ENCODE data around the gene SHISA4. TPM values are rescaled to one million over a fixed set of nuclear protein-coding genes. Genes with fewer than 3 reads are reported as not detected.
"Not testable (repeated sequence)": the region's sequence is repeated elsewhere in the genome, so short reads cannot be mapped to it uniquely, and the experiment has no call there.

SHISA4 gene
- total RNA-seq, 2 donors from 2014 or later: 0.94 to 0.97 TPM

DNA sequence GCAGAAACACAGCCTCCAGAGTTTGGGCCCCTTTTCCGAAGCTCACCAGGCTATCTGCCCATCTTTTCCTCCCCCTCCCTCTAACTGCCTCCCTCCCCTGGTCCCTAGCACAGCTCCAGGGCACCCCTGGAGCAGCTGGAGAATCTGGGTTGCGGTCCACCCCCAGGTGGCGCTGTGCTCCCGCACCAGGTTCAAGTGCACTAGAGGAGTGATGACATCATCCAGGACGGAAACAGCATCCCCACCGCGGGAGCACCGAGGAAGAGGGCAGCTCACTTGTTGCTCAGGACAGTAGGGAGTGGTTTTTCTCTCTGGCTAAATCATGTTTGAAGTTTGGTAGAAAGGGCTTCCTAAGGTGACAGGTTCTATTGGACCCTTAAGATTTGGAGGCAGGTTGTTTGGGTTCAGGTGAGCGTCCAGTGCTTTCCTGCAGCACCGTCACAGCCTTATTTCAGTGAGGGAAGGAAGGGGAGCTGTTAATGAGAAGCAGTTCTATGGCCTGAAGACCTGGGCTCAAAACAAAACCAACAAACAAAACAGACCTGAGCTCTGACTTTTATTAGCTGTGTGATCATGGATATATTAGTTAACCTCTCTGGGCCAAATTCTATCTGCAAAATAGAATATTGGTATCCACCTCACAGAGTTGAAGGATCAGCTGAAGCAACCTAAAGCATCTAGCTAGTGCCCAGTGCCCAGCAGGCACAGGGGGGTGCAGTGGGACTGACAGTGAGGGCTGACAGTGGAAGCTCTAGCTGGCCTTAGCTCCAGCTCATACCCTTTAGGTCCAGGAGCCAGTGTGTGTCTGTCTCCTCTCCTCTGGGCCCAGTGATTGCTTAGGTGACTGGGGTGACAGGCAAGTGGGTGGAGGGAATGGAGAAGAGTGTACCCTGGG is 7.5 kb downstream of the SHISA4 start:
- no peaks in the 10 kb centered on the region for H3K9me3 Mint-ChIP-seq
- H3K4me1 Mint-ChIP-seq (ENCODE audit: low read depth): peaks cover 9% of the 10 kb centered on the region
- peaks cover 13% of the 10 kb centered on the region for H3K27me3 Mint-ChIP-seq (ENCODE audit: low read depth)
- H3K4me3 Mint-ChIP-seq: peak overlapping the region; percentile 53 to 69
- peak; percentile 87 to 92 for DNase-seq
- peak; percentile 93 to 95 for ATAC-seq (replicated peaks in 1 of 2)
- H3K36me3 Mint-ChIP-seq (ENCODE audit: insufficient read depth in 2 of 2): no peaks in the 10 kb centered on the region
- no peak overlapping the region for H3K27ac Mint-ChIP-seq

DNA sequence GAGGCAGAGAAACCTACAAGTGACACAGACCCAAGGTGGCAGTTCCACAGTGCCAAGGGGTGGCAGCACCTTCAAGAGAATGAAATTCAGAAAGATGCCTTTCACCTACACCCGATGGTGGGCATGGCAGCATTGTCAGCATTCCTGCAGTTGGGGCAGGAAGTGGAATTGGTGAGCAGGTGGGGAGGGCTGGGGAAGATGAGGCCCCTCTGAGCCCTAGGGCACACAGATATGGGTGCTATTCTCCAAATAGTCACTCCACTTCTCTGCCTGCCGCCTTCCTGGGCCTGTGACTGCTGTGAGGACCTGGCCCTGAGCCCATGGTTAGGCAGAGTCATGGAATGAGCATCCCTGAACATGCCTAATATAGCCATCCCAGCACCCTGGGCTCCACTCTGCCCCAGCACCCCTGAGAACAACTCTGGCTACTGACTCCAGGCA is 8.3 kb downstream of the SHISA4 start:
- no peak overlapping the region for H3K27ac Mint-ChIP-seq
- peaks cover 13% of the 10 kb centered on the region for H3K27me3 Mint-ChIP-seq (ENCODE audit: low read depth)
- DNase-seq: no peak
- no peak overlapping the region for H3K4me3 Mint-ChIP-seq
- ATAC-seq (replicated peaks in 1 of 2): no peak
- no peaks in the 10 kb centered on the region for H3K9me3 Mint-ChIP-seq
- H3K4me1 Mint-ChIP-seq (ENCODE audit: low read depth): peaks cover 9% of the 10 kb centered on the region
- H3K36me3 Mint-ChIP-seq (ENCODE audit: insufficient read depth in 2 of 2): no peaks in the 10 kb centered on the region

DNA sequence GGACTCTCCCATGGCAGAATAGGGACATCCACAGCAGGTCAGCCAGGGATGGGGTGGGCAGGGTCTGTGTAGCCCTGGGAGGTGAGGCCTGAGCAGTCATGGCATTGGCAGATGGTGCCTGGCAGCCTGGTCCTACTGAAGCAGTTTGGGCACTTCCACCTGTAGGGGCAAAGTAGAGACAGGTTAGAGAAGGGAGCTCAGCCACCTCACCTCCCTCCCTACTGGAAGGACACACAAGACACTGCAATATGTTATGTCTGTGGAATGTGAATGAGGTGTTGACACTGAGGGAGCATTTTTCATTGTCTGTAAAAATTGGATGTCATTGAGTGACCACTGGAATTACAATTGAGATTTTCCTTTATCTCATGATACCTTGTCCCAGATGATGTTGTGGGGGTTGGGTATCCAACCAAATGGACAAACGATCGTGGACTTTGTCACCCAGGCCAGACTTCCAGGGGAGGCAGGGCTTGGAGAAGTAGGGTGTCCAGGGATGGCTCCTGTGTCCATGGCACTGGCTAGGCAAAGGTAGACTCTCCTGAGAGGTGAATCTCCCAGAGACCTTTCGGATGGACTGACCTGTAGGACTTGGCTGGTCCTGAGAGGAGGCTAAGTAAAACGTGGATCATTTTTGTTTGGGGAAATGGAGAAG is 9.7 kb downstream of the SHISA4 start:
- no peaks in the 10 kb centered on the region for H3K36me3 Mint-ChIP-seq (ENCODE audit: insufficient read depth in 2 of 2)
- DNase-seq: no peak
- peaks cover 9% of the 10 kb centered on the region for H3K27me3 Mint-ChIP-seq (ENCODE audit: low read depth)
- no peak overlapping the region for H3K27ac Mint-ChIP-seq
- H3K9me3 Mint-ChIP-seq: no peaks in the 10 kb centered on the region
- no peak overlapping the region for H3K4me3 Mint-ChIP-seq
- ATAC-seq (replicated peaks in 1 of 2): no peak
- H3K4me1 Mint-ChIP-seq (ENCODE audit: low read depth): peaks cover 9% of the 10 kb centered on the region

DNA sequence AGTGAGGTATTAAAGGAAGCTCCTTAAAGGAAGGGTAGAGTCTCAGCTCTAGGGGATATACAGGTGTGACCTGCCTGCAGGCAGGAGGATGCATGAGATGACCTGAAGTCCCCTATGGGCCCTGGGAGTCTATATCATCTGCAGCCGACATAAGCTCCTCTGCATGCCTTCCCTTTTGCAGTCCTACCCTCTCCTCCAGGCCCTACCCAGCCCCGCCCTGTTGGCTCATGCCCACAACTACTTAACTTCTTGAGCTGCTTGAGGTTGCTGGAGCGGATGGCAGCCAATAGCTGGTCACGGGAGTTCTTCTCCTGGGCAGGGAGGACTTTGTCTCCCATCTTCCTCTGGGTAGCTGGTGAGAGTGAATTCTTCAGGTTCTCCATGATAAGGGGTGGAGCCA is 10.3 kb downstream of the SHISA4 start:
- no peak overlapping the region for H3K27ac Mint-ChIP-seq
- peaks cover 9% of the 10 kb centered on the region for H3K4me1 Mint-ChIP-seq (ENCODE audit: low read depth)
- H3K4me3 Mint-ChIP-seq: no peak overlapping the region
- no peaks in the 10 kb centered on the region for H3K9me3 Mint-ChIP-seq
- ATAC-seq (replicated peaks in 1 of 2): no peak
- no peak for DNase-seq
- H3K27me3 Mint-ChIP-seq (ENCODE audit: low read depth): peaks cover 3% of the 10 kb centered on the region
- H3K36me3 Mint-ChIP-seq (ENCODE audit: insufficient read depth in 2 of 2): no peaks in the 10 kb centered on the region

DNA sequence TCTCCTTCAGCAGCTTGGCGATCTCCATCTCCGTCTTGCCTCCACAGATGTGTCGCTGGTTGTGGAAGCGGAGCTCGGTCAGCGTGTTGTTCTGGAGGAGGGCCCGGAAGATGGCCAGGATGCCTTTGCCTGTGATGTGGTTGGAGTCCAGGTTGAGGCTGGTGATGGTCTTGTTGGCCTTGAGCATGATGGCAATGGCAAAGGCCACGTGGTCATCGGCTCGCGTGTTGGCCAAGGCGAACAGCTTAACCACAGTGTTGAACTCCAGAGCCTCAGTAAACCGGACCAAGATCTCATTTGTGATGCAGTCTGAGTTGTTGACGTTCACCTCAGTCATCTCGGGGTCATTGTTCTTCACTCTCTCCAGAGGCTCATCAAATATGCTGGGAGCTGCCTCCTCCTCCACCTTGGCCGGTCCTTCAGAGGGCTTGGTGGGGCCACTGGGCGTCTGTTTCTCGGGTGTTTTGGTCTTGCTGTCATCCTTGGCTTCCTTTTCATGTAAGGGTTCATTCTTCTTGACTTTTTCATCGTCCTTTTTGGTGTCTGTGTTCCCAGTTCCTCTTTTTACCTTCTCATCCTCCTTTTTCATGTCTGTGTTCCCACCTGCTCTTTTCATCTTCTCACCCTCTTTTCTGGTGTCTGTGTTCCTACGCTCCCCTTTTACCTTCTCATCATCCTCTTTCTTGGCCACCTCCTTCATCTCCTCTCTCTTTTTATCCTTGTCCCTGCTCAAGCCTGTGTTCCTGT is 11.2 kb downstream of the SHISA4 start:
- no peaks in the 10 kb centered on the region for H3K36me3 Mint-ChIP-seq (ENCODE audit: insufficient read depth in 2 of 2)
- peaks cover 9% of the 10 kb centered on the region for H3K4me1 Mint-ChIP-seq (ENCODE audit: low read depth)
- ATAC-seq (replicated peaks in 1 of 2) (no peak), DNase-seq (no peak)
- no peaks in the 10 kb centered on the region for H3K9me3 Mint-ChIP-seq
- no peaks in the 10 kb centered on the region for H3K27me3 Mint-ChIP-seq (ENCODE audit: low read depth)
- no peak overlapping the region for H3K4me3 Mint-ChIP-seq
- H3K27ac Mint-ChIP-seq: no peak overlapping the region

DNA sequence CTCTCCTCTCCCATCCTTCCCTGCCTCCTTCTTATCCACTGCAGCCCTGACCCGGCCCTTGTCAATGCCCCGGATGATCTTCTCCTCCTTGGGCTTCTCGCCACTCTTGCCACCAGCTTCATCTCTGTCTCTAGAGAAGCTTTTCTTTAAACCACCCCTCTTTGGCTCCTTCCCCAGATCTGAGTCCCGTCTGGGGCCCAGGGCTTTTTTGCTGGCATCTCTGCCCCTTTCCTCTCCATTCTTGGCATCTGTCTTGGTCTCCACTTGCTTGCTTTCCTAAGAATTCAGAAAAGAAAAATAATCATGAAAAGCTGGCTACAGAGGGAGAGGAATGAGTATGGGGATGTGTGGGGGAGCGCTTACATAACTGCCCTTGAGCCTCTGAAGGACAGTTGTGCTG is 11.8 kb downstream of the SHISA4 start:
- H3K9me3 Mint-ChIP-seq: no peaks in the 10 kb centered on the region
- H3K27ac Mint-ChIP-seq: no peak overlapping the region
- H3K27me3 Mint-ChIP-seq (ENCODE audit: low read depth): no peaks in the 10 kb centered on the region
- H3K4me3 Mint-ChIP-seq: no peak overlapping the region
- DNase-seq: no peak
- H3K4me1 Mint-ChIP-seq (ENCODE audit: low read depth): peaks cover 9% of the 10 kb centered on the region
- H3K36me3 Mint-ChIP-seq (ENCODE audit: insufficient read depth in 2 of 2): no peaks in the 10 kb centered on the region
- ATAC-seq (replicated peaks in 1 of 2): no peak

DNA sequence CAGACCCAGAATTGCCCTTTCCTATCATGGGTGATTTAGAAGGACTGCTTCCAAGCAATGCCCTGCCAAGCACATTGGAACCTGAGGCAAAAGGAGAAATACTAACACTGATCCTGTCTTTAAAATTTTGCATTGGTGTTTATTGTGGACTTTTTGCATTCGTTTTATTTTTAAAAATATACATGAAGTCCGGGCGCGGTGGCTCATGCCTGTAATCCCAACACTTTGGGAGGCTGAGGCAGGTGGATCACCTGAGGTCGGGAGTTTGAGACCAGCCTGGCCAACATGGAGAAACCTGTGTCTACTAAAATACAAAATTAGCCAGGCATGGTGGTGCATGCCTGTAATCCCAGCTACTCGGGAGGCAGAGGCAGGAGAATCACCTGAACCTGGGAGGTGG is 12.3 kb downstream of the SHISA4 start:
- H3K27me3 Mint-ChIP-seq (ENCODE audit: low read depth); DNase-seq; H3K27ac Mint-ChIP-seq; H3K9me3 Mint-ChIP-seq; H3K36me3 Mint-ChIP-seq (ENCODE audit: insufficient read depth in 2 of 2); ATAC-seq (replicated peaks in 1 of 2); H3K4me3 Mint-ChIP-seq; H3K4me1 Mint-ChIP-seq (ENCODE audit: low read depth): not testable (repeated sequence)

DNA sequence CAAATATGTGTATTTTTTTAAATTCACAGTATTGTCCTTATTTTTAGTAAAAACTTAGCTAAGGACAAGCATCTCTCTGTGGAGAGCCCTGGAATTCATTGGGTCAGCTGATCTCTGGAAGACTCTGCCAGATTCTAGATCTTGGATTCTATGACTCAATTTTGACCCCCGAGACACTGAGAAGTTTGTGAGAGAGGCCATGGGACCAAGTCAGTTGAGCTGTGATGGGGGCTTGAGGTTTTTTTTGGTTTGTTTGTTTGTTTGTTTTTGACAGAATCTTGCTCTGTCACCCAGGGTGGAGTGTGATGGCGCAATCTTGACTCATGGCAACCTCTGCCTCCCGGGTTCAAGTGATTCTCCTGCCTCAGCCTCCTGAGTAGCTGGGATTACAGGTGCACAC is 13.5 kb downstream of the SHISA4 start:
- H3K4me3 Mint-ChIP-seq: no peak overlapping the region
- H3K27ac Mint-ChIP-seq: no peak overlapping the region
- H3K36me3 Mint-ChIP-seq (ENCODE audit: insufficient read depth in 2 of 2): no peaks in the 10 kb centered on the region
- H3K9me3 Mint-ChIP-seq: no peaks in the 10 kb centered on the region
- no peak for DNase-seq
- H3K4me1 Mint-ChIP-seq (ENCODE audit: low read depth): no peaks in the 10 kb centered on the region
- no peak for ATAC-seq (replicated peaks in 1 of 2)
- H3K27me3 Mint-ChIP-seq (ENCODE audit: low read depth): no peaks in the 10 kb centered on the region

DNA sequence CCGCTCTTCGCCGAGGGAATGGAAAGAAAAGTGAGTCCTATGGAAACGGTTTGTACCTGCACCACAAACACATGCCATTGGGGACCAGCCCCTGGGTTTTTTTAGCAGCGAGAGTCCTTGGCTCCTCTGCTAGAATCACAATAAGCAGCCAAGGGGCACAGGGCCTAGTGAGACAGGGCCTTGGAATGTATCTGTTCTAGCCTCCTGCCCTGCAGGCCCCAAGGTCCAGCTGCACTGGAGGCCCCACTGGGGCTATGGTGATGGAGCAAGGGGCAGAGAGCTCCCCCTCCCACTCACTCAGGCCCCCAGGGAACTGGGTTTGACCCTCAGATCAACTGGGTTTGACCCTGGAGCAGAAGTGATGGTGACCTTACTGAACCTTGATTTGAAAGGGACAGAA is 14.4 kb downstream of the SHISA4 start:
- Mint-ChIP-seq H3K36me3 (ENCODE audit: insufficient read depth in 2 of 2) (no peaks in the 10 kb centered on the region), H3K9me3 (no peaks in the 10 kb centered on the region), H3K4me3 (no peak overlapping the region), H3K4me1 (ENCODE audit: low read depth) (no peaks in the 10 kb centered on the region), H3K27ac (no peak overlapping the region), H3K27me3 (ENCODE audit: low read depth) (no peaks in the 10 kb centered on the region)
- DNase-seq (no peak), ATAC-seq (replicated peaks in 1 of 2) (no peak)

DNA sequence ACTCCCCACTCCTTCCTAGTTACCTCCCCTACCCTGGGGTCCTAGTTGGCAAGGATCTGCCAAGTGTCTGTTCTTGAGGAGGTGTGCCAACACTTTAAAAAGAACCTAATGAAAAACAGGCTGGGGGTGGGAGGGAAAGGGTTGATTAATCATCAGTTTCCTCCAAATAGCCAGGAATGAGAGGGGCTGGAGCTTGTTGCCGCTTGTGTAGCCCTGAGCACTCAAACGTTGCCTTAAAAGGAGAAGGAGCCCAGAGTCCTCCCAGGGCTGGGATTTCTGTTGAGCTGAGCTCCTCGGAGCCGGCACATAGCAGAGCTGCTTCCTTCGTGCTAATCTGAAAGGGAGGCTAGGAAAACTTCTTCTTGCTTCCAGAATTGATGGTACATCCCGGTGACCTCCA is 15.9 kb downstream of the SHISA4 start:
- Mint-ChIP-seq H3K4me3 (no peak overlapping the region), H3K27me3 (ENCODE audit: low read depth) (no peaks in the 10 kb centered on the region), H3K9me3 (no peaks in the 10 kb centered on the region), H3K4me1 (ENCODE audit: low read depth) (no peaks in the 10 kb centered on the region), H3K27ac (no peak overlapping the region), H3K36me3 (ENCODE audit: insufficient read depth in 2 of 2) (no peaks in the 10 kb centered on the region)
- no peak for ATAC-seq (replicated peaks in 1 of 2)
- no peak for DNase-seq

DNA sequence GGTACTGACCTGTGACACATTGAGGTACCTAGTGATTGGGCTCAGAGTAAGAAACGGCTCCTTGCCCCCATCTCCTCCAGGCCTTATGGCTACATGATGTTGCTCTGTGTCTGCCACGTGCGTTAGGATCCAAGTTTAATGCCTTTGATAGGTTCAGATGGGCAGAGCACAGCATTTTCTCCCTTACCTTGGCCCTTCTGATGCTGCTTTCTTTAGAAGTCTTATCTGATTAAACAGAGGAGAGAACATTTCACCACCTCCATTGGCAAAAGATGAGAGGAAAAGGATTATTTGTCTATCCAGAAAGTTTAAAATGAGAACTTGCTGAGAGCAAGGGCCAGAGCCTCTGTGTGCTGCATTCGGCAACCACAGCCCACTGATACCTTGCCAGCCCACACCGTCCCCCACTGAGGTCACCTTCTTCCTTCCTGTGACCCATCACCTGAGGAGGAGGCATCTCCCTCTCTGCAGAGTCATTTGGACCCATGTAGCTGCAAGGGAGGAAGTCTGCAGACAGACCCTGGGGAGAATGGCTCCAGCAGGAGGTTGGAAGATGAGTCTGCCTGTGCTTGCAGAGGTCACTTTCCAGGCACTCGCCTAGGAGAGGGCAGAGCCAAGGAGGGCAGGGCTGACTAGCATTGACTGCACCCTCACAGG is 16.7 kb downstream of the SHISA4 start:
- H3K4me3 Mint-ChIP-seq: no peak overlapping the region

DNA sequence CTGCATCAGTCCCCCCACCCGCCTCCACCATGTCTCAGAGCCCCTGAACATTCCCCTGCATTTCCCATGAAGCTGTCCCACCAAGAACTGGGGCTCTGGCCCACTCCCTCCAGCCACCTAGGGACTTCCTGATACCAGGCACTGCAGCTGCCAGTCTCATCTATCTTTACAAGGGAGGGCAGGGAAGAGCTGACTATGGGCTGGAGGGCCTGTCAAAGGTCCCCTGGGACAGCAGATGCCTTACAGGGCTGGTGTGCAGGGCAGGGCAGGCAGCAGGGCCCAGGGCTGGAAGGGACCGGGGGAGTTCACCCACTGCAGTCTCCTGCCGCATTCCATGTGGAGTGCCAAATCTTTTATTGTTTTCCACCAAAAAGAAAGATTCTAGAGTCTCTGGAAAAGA is 17.6 kb downstream of the SHISA4 start:
- no peak overlapping the region for H3K27ac Mint-ChIP-seq

More for the DNA sequence above, 16.7 kb downstream of the SHISA4 start:
- Mint-ChIP-seq H3K4me1 (ENCODE audit: low read depth) (no peaks in the 10 kb centered on the region), H3K36me3 (ENCODE audit: insufficient read depth in 2 of 2) (no peaks in the 10 kb centered on the region), H3K9me3 (no peaks in the 10 kb centered on the region), H3K27me3 (ENCODE audit: low read depth) (no peaks in the 10 kb centered on the region), H3K27ac (no peak overlapping the region)
- peak; percentile 27 to 35 for DNase-seq
- peak; percentile 69 to 81 for ATAC-seq (replicated peaks in 1 of 2)

DNA sequence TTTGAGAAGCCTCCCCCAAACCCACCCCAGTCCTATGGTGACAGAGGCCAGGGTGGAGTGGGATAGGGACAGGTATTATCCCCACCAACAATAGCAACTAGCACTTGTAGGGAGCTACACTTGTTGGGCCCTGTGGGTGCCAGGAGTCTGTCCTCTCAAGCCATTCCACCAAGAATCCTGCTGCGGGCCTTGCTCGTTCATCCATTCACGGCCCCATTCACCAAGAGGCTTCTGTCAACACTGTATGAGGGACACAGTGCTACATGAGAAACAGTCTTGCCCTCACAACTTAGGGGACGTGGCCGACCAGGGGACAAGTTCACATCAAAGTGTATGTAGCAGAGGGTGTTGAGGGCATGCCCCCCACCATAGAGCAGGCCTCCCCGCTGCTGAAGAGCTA is 18.9 kb downstream of the SHISA4 start:
- ATAC-seq (replicated peaks in 1 of 2): no peak

More for the DNA sequence above, 17.6 kb downstream of the SHISA4 start:
- H3K36me3 Mint-ChIP-seq (ENCODE audit: insufficient read depth in 2 of 2): no peaks in the 10 kb centered on the region
- H3K4me3 Mint-ChIP-seq: no peak overlapping the region
- H3K4me1 Mint-ChIP-seq (ENCODE audit: low read depth): no peaks in the 10 kb centered on the region
- DNase-seq (no peak), ATAC-seq (replicated peaks in 1 of 2) (no peak)
- H3K9me3 Mint-ChIP-seq: no peaks in the 10 kb centered on the region
- H3K27me3 Mint-ChIP-seq (ENCODE audit: low read depth): no peaks in the 10 kb centered on the region

More for the DNA sequence above, 18.9 kb downstream of the SHISA4 start:
- Mint-ChIP-seq H3K4me1 (ENCODE audit: low read depth) (no peaks in the 10 kb centered on the region), H3K4me3 (no peak overlapping the region), H3K9me3 (no peaks in the 10 kb centered on the region), H3K27ac (no peak overlapping the region), H3K36me3 (ENCODE audit: insufficient read depth in 2 of 2) (no peaks in the 10 kb centered on the region), H3K27me3 (ENCODE audit: low read depth) (no peaks in the 10 kb centered on the region)
- DNase-seq: no peak
